EL (cell line): ENCODE measurements around the gene C5AR2.
A peak's percentile ranks its signal among the peaks of the same experiment; 100 is the strongest.

ENCODE experiments used
- DNase-seq: peaks from one replicate; pipeline ENCODE4 v3.0.0-alpha.2; 2016

The C5AR2 gene

GRCh38 chr19:47390533-47391488, 58.8 kb downstream of the C5AR2 start:
- DNase-seq: no peak

GRCh38 chr19:47391510-47392223, 59.7 kb downstream of the C5AR2 start:
- DNase-seq: peak; percentile 73
